GM23338 (cell line): ENCODE data around the gene STARD13. TPM values are rescaled to one million over a fixed set of nuclear protein-coding genes. Genes with fewer than 3 reads are reported as not detected.

Source experiments
- ATAC-seq: fragments of 200-7000 bp; cut with Tn5 transposase; 3 replicates; pipeline ENCODE4 v1.9.1; 2020
- DNase-seq: peaks from one replicate; pipeline ENCODE4 v3.0.0-alpha.2; 2015; ENCODE audit warnings: low spot score
- H2AFZ ChIP-seq: fragments of 200-600 bp; sonication (generic); 2 replicates; pipeline ENCODE4 v1.8.0; 2016; ENCODE audit warnings: antibody characterized with exemption, mild to moderate bottlenecking, moderate library complexity
- H3F3A ChIP-seq: fragments of 200-600 bp; sonication (generic); replicated peaks from 2 replicates; pipeline ENCODE4 v1.8.0; 2017; ENCODE audit warnings: antibody characterized with exemption, mixed run types, low read depth
- H3K27ac ChIP-seq: fragments of 200-600 bp; sonication (generic); 2 replicates; pipeline ENCODE4 v1.6.1; 2016; ENCODE audit warnings: low read depth
- H3K27me3 ChIP-seq: fragments of 200-600 bp; sonication (generic); 2 replicates; pipeline ENCODE4 v1.8.0; 2016; ENCODE audit warnings: mild to moderate bottlenecking, mixed run types, moderate library complexity; ENCODE audit not compliant: insufficient read depth
- H3K36me3 ChIP-seq: fragments of 200-600 bp; sonication (generic); 2 replicates; pipeline ENCODE4 v1.8.0; 2016; ENCODE audit warnings: mild to moderate bottlenecking; ENCODE audit not compliant: insufficient read depth
- H3K4me1 ChIP-seq: fragments of 200-600 bp; sonication (generic); 2 replicates; pipeline ENCODE4 v1.8.0; 2016; ENCODE audit warnings: mild to moderate bottlenecking, moderate library complexity; ENCODE audit not compliant: insufficient read depth
- H3K4me2 ChIP-seq: fragments of 200-600 bp; sonication (generic); 2 replicates; pipeline ENCODE4 v1.7.1; 2017; ENCODE audit warnings: mixed run types
- H3K4me3 ChIP-seq: fragments of 200-600 bp; sonication (generic); 2 replicates; pipeline ENCODE4 v1.6.1; 2016; ENCODE audit warnings: mixed run types
- H3K79me2 ChIP-seq: fragments of 200-600 bp; sonication (generic); replicated peaks from 2 replicates; pipeline ENCODE4 v1.8.0; 2017; ENCODE audit warnings: mild to moderate bottlenecking; ENCODE audit not compliant: insufficient read depth
- H3K9me2 ChIP-seq: fragments of 200-600 bp; sonication (generic); 2 replicates; pipeline ENCODE4 v1.8.0; 2017; ENCODE audit not compliant: insufficient read depth
- H4K20me1 ChIP-seq: fragments of 200-600 bp; sonication (generic); replicated peaks from 2 replicates; pipeline ENCODE4 v1.8.0; 2017; ENCODE audit warnings: mild to moderate bottlenecking; ENCODE audit not compliant: insufficient read depth
- H3K27ac Mint-ChIP-seq: 2 replicates; pipeline ENCODE4 v1.8.0; 2020; ENCODE audit warnings: inconsistent platforms, mild to moderate bottlenecking, moderate library complexity, mixed read lengths
- H3K27me3 Mint-ChIP-seq: 3 replicates; pipeline ENCODE4 v1.8.0; 2022; ENCODE audit warnings: low read depth, mild to moderate bottlenecking, moderate library complexity, mixed read lengths, inconsistent platforms; ENCODE audit not compliant: insufficient read depth, poor library complexity
- H3K36me3 Mint-ChIP-seq: 3 replicates; pipeline ENCODE4 v1.8.0; 2021; ENCODE audit warnings: low read depth, mild to moderate bottlenecking, inconsistent platforms, moderate library complexity, mixed read lengths
- H3K4me1 Mint-ChIP-seq: 3 replicates; pipeline ENCODE4 v1.8.0; 2020; ENCODE audit warnings: mild to moderate bottlenecking, inconsistent platforms, mixed read lengths
- H3K4me3 Mint-ChIP-seq: 3 replicates; pipeline ENCODE4 v1.8.0; 2021; ENCODE audit warnings: moderate library complexity, mild to moderate bottlenecking, inconsistent platforms, mixed read lengths
- H3K9me3 Mint-ChIP-seq: 3 replicates; pipeline ENCODE4 v1.8.0; 2020; ENCODE audit warnings: moderate library complexity, mild to moderate bottlenecking, inconsistent platforms, mixed read lengths
- CREB1 ChIP-seq: fragments of 250-450 bp; sonication (Bioruptor Pico); IDR thresholded peaks from 2 replicates; pipeline ENCODE4 v1.5.0; 2020; ENCODE audit warnings: low read depth, mild to moderate bottlenecking, moderate library complexity
- CTCF ChIP-seq, 2 experiments: fragments of 200-600 bp in 1 of 2; sonication (generic) in 1 of 2; conservative IDR thresholded peaks; 2 replicates each; pipeline versions ENCODE4 v1.5.1 to v1.6.1; 2016 to 2017; ENCODE audit warnings: antibody characterized with exemption in 2 of 2, low read depth in 2 of 2, mild to moderate bottlenecking in 2 of 2, moderate library complexity in 1 of 2
- EZH2 ChIP-seq: fragments of 200-600 bp; sonication (generic); IDR thresholded peaks from one replicate; pipeline ENCODE4 v1.8.0; 2017; ENCODE audit warnings: antibody characterized with exemption, mild to moderate bottlenecking, low read depth; ENCODE audit not compliant: unreplicated experiment
- EZH2phosphoT487 ChIP-seq: fragments of 200-600 bp; sonication (generic); IDR thresholded peaks from one replicate; pipeline ENCODE4 v1.8.1; 2018; ENCODE audit warnings: antibody characterized with exemption; ENCODE audit not compliant: unreplicated experiment
- JUNB ChIP-seq: IDR thresholded peaks from one replicate; pipeline ENCODE4 v1.6.1; 2016; ENCODE audit warnings: antibody characterized with exemption; ENCODE audit not compliant: unreplicated experiment
- REST ChIP-seq: IDR thresholded peaks from one replicate; pipeline ENCODE4 v1.6.1; 2018; ENCODE audit warnings: antibody characterized with exemption; ENCODE audit not compliant: unreplicated experiment
- STAT1 ChIP-seq: IDR thresholded peaks from one replicate; pipeline ENCODE4 v1.6.1; 2016; ENCODE audit warnings: antibody characterized with exemption; ENCODE audit not compliant: unreplicated experiment
- ZNF114 ChIP-seq: fragments of 250-450 bp; sonication (Bioruptor Pico); IDR thresholded peaks from 2 replicates; pipeline ENCODE4 v1.5.0; 2020; ENCODE audit warnings: mild to moderate bottlenecking, moderate library complexity
- ZNF331 ChIP-seq: fragments of 250-450 bp; sonication (Bioruptor Pico); IDR thresholded peaks from 2 replicates; pipeline ENCODE4 v1.5.0; 2020; ENCODE audit warnings: low read depth, mild to moderate bottlenecking, moderate library complexity
- ZNF462 ChIP-seq: fragments of 250-450 bp; sonication (Bioruptor Pico); IDR thresholded peaks from 2 replicates; pipeline ENCODE4 v1.5.0; 2020; ENCODE audit warnings: mild to moderate bottlenecking, moderate library complexity
- polyA plus RNA-seq: library from polyadenylated mRNA; unstranded; fragments of >200 nt; fragmentation: Nextera tagmentation; extraction: Ambion mirVana; gene quantifications from 2 replicates; pipeline ENCODE4 v1.2.1, GENCODE V29; 2016
- total RNA-seq: library from RNA; depleted of rRNA; stranded (reverse); fragments of >200 nt; shearing (Covaris generic); gene quantifications from 2 replicates; pipeline ENCODE4 v1.2.3, GENCODE V29; 2014

Gene STARD13
- total and polyA plus RNA-seq, 2 experiments from 2014 or later: 3.2 to 5.2 TPM

GRCh38 chr13:33307843-33308242 lies 22.3 kb upstream of the STARD13 start:
- peaks cover 3% of the 10 kb centered on the region for H3K27me3 Mint-ChIP-seq
- no peak overlapping the region for H3K27ac Mint-ChIP-seq
- no peak overlapping the region for H3K4me3 ChIP-seq
- H3K27me3 ChIP-seq: no peaks in the 10 kb centered on the region
- H3K36me3 ChIP-seq: no peaks in the 10 kb centered on the region
- H3K36me3 Mint-ChIP-seq: peaks cover 3% of the 10 kb centered on the region; the same call in 1 of the 3 replicates
- H3K9me2 ChIP-seq: 0 out of 2 replicates have a peak, but pooled peaks cover 6% of the 10 kb centered on the region
- H3K4me1 ChIP-seq: no peaks in the 10 kb centered on the region
- peaks cover 3% of the 10 kb centered on the region; the same call in 1 of the 3 replicates for H3K4me1 Mint-ChIP-seq
- DNase-seq: no peak
- no peak overlapping the region for H3K4me2 ChIP-seq
- no peak for ATAC-seq
- no peaks in the 10 kb centered on the region for H3K79me2 ChIP-seq
- no peak overlapping the region for H2AFZ ChIP-seq
- TF ChIP-seq ZNF331 (CRISPR knock-in tag) (no peak), EZH2 (no peak), JUNB (no peak), CTCF (conservative IDR thresholded peaks at IDR 0.05; ENCODE audit: low read depth in 2 of 2) (no peak), CREB1 (CRISPR knock-in tag) (no peak), STAT1 (no peak), ZNF462 (CRISPR knock-in tag) (no peak), ZNF114 (CRISPR knock-in tag) (no peak), EZH2phosphoT487 (no peak), REST (no peak)
- no peaks in the 10 kb centered on the region for H3F3A ChIP-seq
- H3K9me3 Mint-ChIP-seq: peaks cover 8% of the 10 kb centered on the region; the same call in 2 of the 3 replicates
- H3K4me3 Mint-ChIP-seq: no peak overlapping the region
- H4K20me1 ChIP-seq: no peaks in the 10 kb centered on the region
- no peak overlapping the region for H3K27ac ChIP-seq
